ENCODE results near the gene PRSS53.

PRSS53 gene

GRCh38 chr16:31082368-31083045, 6.2 kb downstream of the PRSS53 start:
- Mint-ChIP-seq H3K27ac (peak overlapping the region; percentile 47), H3K27me3 (no peaks in the 10 kb centered on the region), H3K36me3 (ENCODE audit: low read depth) (peaks cover 99% of the 10 kb centered on the region), H3K9me3 (no peaks in the 10 kb centered on the region), H3K4me1 (ENCODE audit: low read depth) (peaks cover 56% of the 10 kb centered on the region), H3K4me3 (no peak overlapping the region)
- intact Hi-C loops (cut with micrococcal nuclease) = no loop called here

GRCh38 chr16:31081428-31082351, 7.1 kb downstream of the PRSS53 start:
- intact Hi-C loops (cut with micrococcal nuclease) = no loop called here
- H3K4me3 Mint-ChIP-seq = no peak overlapping the region
- peak overlapping the region; percentile 47 for H3K27ac Mint-ChIP-seq
- H3K9me3 Mint-ChIP-seq = no peaks in the 10 kb centered on the region
- H3K36me3 Mint-ChIP-seq (ENCODE audit: low read depth) = peaks cover 100% of the 10 kb centered on the region
- H3K4me1 Mint-ChIP-seq (ENCODE audit: low read depth) = peaks cover 63% of the 10 kb centered on the region
- H3K27me3 Mint-ChIP-seq = no peaks in the 10 kb centered on the region

- H3K4me3 Mint-ChIP-seq = no peak overlapping the region
- peaks cover 100% of the 10 kb centered on the region for H3K36me3 Mint-ChIP-seq (ENCODE audit: low read depth)
- no peaks in the 10 kb centered on the region for H3K27me3 Mint-ChIP-seq
- peak overlapping the region; percentile 47 for H3K27ac Mint-ChIP-seq
- H3K4me1 Mint-ChIP-seq (ENCODE audit: low read depth) = peaks cover 69% of the 10 kb centered on the region
- intact Hi-C loops (cut with micrococcal nuclease) = no loop called here
- no peaks in the 10 kb centered on the region for H3K9me3 Mint-ChIP-seq
Observed at GRCh38 chr16:31080756-31081419, 7.9 kb downstream of the PRSS53 start.

- H3K27me3 Mint-ChIP-seq = no peaks in the 10 kb centered on the region
- intact Hi-C loops (cut with micrococcal nuclease) = no loop called here
- no peak overlapping the region for H3K4me3 Mint-ChIP-seq
- peaks cover 93% of the 10 kb centered on the region for H3K36me3 Mint-ChIP-seq (ENCODE audit: low read depth)
- no peaks in the 10 kb centered on the region for H3K9me3 Mint-ChIP-seq
- H3K27ac Mint-ChIP-seq = peak overlapping the region; percentile 47
- peaks cover 77% of the 10 kb centered on the region for H3K4me1 Mint-ChIP-seq (ENCODE audit: low read depth)
Observed at GRCh38 chr16:31080035-31080629, 8.6 kb downstream of the PRSS53 start.

- Mint-ChIP-seq H3K27me3 (no peaks in the 10 kb centered on the region), H3K36me3 (ENCODE audit: low read depth) (peaks cover 93% of the 10 kb centered on the region), H3K9me3 (no peaks in the 10 kb centered on the region), H3K4me3 (no peak overlapping the region), H3K4me1 (ENCODE audit: low read depth) (peaks cover 84% of the 10 kb centered on the region), H3K27ac (peak overlapping the region; percentile 47)
- intact Hi-C loops (cut with micrococcal nuclease) = no loop called here
Observed at GRCh38 chr16:31079342-31079944, 9.3 kb downstream of the PRSS53 start.

GRCh38 chr16:31078597-31079341, 10.0 kb downstream of the PRSS53 start:
- intact Hi-C loops (cut with micrococcal nuclease) = no loop called here
- H3K9me3 Mint-ChIP-seq = no peaks in the 10 kb centered on the region

GRCh38 chr16:31077592-31078396, 10.9 kb downstream of the PRSS53 start:
- Mint-ChIP-seq H3K4me3 (no peak overlapping the region), H3K9me3 (no peaks in the 10 kb centered on the region), H3K4me1 (ENCODE audit: low read depth) (peaks cover 84% of the 10 kb centered on the region), H3K36me3 (ENCODE audit: low read depth) (peaks cover 85% of the 10 kb centered on the region), H3K27me3 (no peaks in the 10 kb centered on the region), H3K27ac (peak overlapping the region; percentile 47)
- intact Hi-C loops (cut with micrococcal nuclease) = no loop called here

More at GRCh38 chr16:31078597-31079341, 10.0 kb downstream of the PRSS53 start:
- peaks cover 89% of the 10 kb centered on the region for H3K36me3 Mint-ChIP-seq (ENCODE audit: low read depth)
- peak overlapping the region; percentile 47 for H3K27ac Mint-ChIP-seq
- no peaks in the 10 kb centered on the region for H3K27me3 Mint-ChIP-seq
- no peak overlapping the region for H3K4me3 Mint-ChIP-seq
- H3K4me1 Mint-ChIP-seq (ENCODE audit: low read depth) = peaks cover 85% of the 10 kb centered on the region

- H3K27me3 Mint-ChIP-seq = no peaks in the 10 kb centered on the region
- no peak overlapping the region for H3K27ac Mint-ChIP-seq
- H3K9me3 Mint-ChIP-seq = no peaks in the 10 kb centered on the region
- H3K4me3 Mint-ChIP-seq = no peak overlapping the region
- H3K4me1 Mint-ChIP-seq (ENCODE audit: low read depth) = peaks cover 84% of the 10 kb centered on the region
- peaks cover 82% of the 10 kb centered on the region for H3K36me3 Mint-ChIP-seq (ENCODE audit: low read depth)
- intact Hi-C loops (cut with micrococcal nuclease) = no loop called here
Observed at GRCh38 chr16:31077024-31077423, 11.7 kb downstream of the PRSS53 start.

GRCh38 chr16:31076319-31076718, 12.4 kb downstream of the PRSS53 start:
- Mint-ChIP-seq H3K27me3 (no peaks in the 10 kb centered on the region), H3K4me1 (ENCODE audit: low read depth) (peaks cover 84% of the 10 kb centered on the region), H3K4me3 (no peak overlapping the region), H3K36me3 (ENCODE audit: low read depth) (peaks cover 75% of the 10 kb centered on the region), H3K9me3 (no peaks in the 10 kb centered on the region), H3K27ac (no peak overlapping the region)
- intact Hi-C loops (cut with micrococcal nuclease) = no loop called here

GRCh38 chr16:31074814-31075183, 13.9 kb downstream of the PRSS53 start:
- intact Hi-C loops (cut with micrococcal nuclease) = loop anchor here (1.0 to 5.0 kb wide), 6 partner anchors 20 to 417 kb away; partner anchors contain the start of genes BCKDK, FBRS, HSD3B7 and STX4
- peak overlapping the region; percentile 91 for H3K27ac Mint-ChIP-seq
- H3K27me3 Mint-ChIP-seq = no peaks in the 10 kb centered on the region
- H3K9me3 Mint-ChIP-seq = no peaks in the 10 kb centered on the region
- H3K36me3 Mint-ChIP-seq (ENCODE audit: low read depth) = peaks cover 60% of the 10 kb centered on the region
- H3K4me1 Mint-ChIP-seq (ENCODE audit: low read depth) = peaks cover 69% of the 10 kb centered on the region
- peak overlapping the region; percentile 94 for H3K4me3 Mint-ChIP-seq

- Mint-ChIP-seq H3K4me3 (peak within 1 kb of the TSS; percentile 94), H3K36me3 (ENCODE audit: low read depth) (peaks cover 54% of the 10 kb centered on the region), H3K4me1 (ENCODE audit: low read depth) (peaks cover 67% of the 10 kb centered on the region), H3K9me3 (no peaks in the 10 kb centered on the region), H3K27ac (peak within 1 kb of the TSS; percentile 91), H3K27me3 (no peaks in the 10 kb centered on the region)
- intact Hi-C loops (cut with micrococcal nuclease) = loop anchor here (1.0 to 5.0 kb wide), 6 partner anchors 21 to 417 kb away; partner anchors contain the start of genes BCKDK, FBRS, HSD3B7 and STX4
Observed at GRCh38 chr16:31073970-31074813, 14.6 kb downstream of the PRSS53 start, which contains the start of the genes ZNF646 and ZNF668. Gene ZNF646 (plus strand): TSS chr16:31074422. CDS start chr16:31076325, 1,903 bp downstream. Gene ZNF668 (minus strand): TSS chr16:31074240. CDS start chr16:31064459, 9,781 bp downstream.
